ENCODE data around the gene OARD1.

Gene OARD1

DNA sequence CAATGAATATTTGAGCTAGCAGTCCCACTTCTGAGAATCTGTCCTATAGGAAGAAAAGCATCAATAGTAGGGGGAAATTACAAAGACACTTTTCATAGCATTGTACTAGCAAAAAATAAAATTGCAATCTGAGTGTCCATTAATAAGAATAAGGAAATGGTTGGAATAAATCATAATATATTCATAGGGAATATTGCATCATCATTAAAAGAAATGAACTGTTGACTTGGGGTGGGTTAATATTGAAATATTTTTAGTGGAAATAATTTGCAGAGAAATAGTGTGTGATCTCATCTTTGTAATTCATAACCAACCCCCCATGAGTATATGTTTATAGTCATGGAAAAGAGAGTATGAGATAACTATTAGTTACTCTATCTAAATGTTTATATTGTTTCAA, 13.0 kb upstream of the OARD1 start:
- no peak for DNase-seq (ENCODE audit: low read depth, low spot score)
- in situ Hi-C loops (cut with HindIII; ENCODE audit: low sequenced_read_pairs), result no loop called here
- H3K4me3 ChIP-seq (ENCODE audit: low read depth, low read length), result no peak overlapping the region
- TF ChIP-seq, protein P1, sequence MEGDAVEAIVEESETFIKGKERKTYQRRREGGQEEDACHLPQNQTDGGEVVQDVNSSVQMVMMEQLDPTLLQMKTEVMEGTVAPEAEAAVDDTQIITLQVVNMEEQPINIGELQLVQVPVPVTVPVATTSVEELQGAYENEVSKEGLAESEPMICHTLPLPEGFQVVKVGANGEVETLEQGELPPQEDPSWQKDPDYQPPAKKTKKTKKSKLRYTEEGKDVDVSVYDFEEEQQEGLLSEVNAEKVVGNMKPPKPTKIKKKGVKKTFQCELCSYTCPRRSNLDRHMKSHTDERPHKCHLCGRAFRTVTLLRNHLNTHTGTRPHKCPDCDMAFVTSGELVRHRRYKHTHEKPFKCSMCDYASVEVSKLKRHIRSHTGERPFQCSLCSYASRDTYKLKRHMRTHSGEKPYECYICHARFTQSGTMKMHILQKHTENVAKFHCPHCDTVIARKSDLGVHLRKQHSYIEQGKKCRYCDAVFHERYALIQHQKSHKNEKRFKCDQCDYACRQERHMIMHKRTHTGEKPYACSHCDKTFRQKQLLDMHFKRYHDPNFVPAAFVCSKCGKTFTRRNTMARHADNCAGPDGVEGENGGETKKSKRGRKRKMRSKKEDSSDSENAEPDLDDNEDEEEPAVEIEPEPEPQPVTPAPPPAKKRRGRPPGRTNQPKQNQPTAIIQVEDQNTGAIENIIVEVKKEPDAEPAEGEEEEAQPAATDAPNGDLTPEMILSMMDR (IDR thresholded peaks at IDR 0.05; ENCODE audit: low read depth, low read length), result no peak

DNA sequence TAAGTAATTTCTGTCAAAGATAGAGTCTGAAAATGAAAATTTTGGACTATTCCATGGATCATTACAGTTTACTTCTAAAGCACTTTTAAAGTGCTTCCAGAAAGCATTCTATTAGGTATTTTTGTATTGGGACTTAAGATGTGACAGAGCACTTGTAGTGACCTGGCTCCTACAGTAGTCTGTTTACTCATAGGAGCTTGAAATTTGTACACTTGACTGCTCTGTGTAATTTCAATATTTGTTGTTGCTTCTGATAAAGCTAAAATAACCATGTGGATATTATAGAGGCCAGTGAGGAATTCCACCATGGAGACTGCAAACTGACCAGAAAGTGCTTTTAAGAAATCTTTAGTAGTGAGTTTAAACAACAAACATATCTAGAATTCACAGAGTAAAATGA, 10.9 kb upstream of the OARD1 start:
- H3K4me3 ChIP-seq (ENCODE audit: low read depth, low read length), result no peak overlapping the region
- DNase-seq (ENCODE audit: low read depth, low spot score), result no peak
- TF ChIP-seq, protein P1 (IDR thresholded peaks at IDR 0.05; ENCODE audit: low read depth, low read length), result no peak
- in situ Hi-C loops (cut with HindIII; ENCODE audit: low sequenced_read_pairs), result no loop called here

- no peak overlapping the region for H3K4me3 ChIP-seq (ENCODE audit: low read depth, low read length)
- in situ Hi-C loops (cut with HindIII; ENCODE audit: low sequenced_read_pairs), result no loop called here
- TF ChIP-seq, protein P1 (IDR thresholded peaks at IDR 0.05; ENCODE audit: low read depth, low read length), result no peak
- no peak for DNase-seq (ENCODE audit: low read depth, low spot score)
These were observed 8.5 kb upstream of the OARD1 start for GRCh38 chr6:41080621-41081020.

DNA sequence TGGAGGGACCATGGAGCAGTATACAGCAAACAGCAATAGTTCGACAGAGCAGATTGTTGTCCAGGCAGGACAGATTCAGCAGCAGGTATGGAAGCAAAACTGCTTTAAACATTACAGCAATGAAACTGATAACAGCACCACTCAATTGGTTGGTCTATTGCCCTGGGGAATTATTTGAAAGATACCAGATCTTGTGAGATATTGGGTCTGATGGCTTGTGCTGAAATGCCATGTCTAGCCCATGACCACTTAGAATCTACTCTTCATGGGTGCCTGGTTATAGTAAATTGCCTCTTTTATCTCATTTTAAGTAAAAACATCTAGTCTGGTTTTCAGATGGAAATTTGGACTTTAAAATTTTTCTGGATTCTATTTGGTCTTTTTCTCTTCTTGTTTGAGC, 6.9 kb upstream of the OARD1 start:
- no peak overlapping the region for H3K4me3 ChIP-seq (ENCODE audit: low read depth, low read length)
- in situ Hi-C loops (cut with HindIII; ENCODE audit: low sequenced_read_pairs), result no loop called here
- no peak for DNase-seq (ENCODE audit: low read depth, low spot score)
- TF ChIP-seq, protein P1 (IDR thresholded peaks at IDR 0.05; ENCODE audit: low read depth, low read length), result no peak

- TF ChIP-seq, protein P1 (IDR thresholded peaks at IDR 0.05; ENCODE audit: low read depth, low read length), result no peak
- in situ Hi-C loops (cut with HindIII; ENCODE audit: low sequenced_read_pairs), result no loop called here
These were observed 5.9 kb upstream of the OARD1 start for GRCh38 chr6:41078101-41078500.

GRCh38 chr6:41077536-41077935, 5.4 kb upstream of the OARD1 start:
- in situ Hi-C loops (cut with HindIII; ENCODE audit: low sequenced_read_pairs), result no loop called here

More at GRCh38 chr6:41078101-41078500, 5.9 kb upstream of the OARD1 start:
- DNase-seq (ENCODE audit: low read depth, low spot score), result no peak
- no peak overlapping the region for H3K4me3 ChIP-seq (ENCODE audit: low read depth, low read length)

More at GRCh38 chr6:41077536-41077935, 5.4 kb upstream of the OARD1 start:
- DNase-seq (ENCODE audit: low read depth, low spot score), result no peak
- H3K4me3 ChIP-seq (ENCODE audit: low read depth, low read length), result no peak overlapping the region
- TF ChIP-seq, protein P1 (IDR thresholded peaks at IDR 0.05; ENCODE audit: low read depth, low read length), result no peak

Measured in astrocyte of the spinal cord (primary cell).